Right hindlimb (tissue), 1 donor: ENCODE results near the gene TFAP2E.
"Not testable (repeated sequence)": the region's sequence is repeated elsewhere in the genome, so short reads cannot be mapped to it uniquely, and the experiment has no call there.

Source experiments
- DNase-seq: peaks from one replicate; pipeline ENCODE4 v3.0.0-alpha.2; 2018

TFAP2E gene

DNA sequence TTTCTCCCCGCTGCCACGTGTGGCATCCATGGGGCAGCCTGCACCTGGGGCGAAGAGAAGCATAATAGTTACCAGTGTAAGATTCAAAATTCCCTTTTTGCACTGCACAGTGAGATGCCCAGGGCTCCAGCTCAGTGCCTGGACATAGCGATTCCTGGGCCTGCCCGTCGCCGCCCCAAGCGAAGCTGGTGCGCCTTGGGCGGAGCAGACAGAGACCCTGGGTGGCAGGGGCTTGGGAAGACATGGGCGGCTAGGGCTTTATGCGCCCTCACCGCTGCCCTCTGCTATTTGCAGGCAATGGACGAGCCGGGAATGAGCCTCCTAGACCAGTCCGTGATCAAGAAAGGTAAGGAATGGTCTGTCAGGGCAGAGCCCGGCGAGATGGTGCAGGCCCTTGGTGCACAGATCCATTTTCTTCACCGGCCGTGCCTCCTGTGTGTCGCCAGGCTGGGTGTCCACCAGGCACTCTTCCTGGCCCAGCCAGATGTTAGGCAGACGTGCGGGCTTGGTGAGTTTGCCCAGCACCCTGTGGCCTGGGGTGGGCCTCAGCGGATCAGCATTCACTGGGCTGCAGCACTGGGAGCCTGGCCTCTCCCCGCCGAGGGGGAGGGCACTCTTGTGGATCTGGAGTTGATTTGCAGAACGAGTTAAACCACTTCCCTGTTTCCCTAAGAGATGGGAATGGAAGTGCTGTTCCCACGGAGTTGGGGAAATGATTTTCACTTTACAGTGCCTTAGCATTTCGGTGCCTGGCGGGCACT is 1.7 kb downstream of the TFAP2E start:
- no peak for DNase-seq

DNA sequence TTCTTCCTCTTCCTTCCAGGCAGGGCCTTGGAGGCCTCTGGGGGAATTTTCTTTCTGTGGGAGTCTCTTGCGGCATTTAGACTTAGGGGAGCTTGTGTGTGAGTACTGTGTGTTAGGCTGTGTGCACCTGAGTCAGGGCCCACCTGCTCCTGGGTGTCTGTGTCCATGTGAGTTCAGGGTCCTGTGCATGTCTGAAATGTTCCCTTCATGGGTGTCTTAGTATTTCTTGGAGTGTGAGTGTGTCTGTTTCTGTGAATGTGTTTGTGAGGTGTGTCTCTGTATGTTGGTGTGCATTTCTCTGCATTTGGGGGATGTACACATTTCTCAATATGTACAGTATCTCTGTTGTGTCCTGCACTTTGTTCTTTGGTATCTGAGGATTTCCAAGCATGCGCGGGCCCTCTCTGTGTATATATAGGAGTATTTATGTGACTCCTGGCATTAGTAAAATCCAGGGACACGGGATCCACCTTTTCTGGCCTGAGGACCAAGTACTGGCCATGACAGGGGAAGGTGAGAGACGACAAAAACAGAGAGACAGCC is 2.4 kb downstream of the TFAP2E start:
- peak; percentile 7 for DNase-seq

DNA sequence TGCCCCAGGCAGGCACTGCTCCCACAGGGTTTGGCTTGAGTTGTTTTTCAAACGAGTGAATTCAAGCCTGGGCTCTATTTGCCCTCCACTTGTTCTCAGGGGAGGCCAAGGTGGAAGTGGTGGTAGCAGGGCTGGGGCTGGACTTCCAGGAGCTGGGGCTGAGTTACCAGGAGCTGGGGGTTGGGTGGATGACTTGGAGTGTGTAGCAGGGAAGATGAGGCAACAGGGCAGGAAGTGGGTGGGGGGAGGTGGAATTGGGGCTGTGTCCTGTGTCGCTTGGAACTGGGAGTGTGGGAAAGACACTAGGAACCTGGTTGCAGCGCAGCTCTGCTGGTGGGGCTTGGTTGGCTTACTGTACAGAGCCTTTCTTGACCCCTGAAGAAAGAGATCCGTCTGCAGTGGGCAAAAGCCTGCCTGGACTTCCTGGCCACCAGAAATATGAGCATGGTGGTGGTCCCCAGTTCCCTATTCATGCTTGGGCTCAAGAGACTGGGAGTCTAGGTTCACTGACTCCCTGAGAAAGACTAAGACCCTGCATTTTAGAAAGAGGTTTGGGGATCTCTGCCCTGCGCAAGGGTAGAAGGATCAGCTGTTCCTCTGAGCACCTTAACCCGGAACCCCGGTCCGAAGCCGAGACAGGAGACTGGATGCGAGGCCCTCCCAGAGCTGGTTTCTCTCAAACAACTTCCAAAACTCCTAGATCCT is 3.1 kb downstream of the TFAP2E start:
- peak; percentile 18 for DNase-seq

DNA sequence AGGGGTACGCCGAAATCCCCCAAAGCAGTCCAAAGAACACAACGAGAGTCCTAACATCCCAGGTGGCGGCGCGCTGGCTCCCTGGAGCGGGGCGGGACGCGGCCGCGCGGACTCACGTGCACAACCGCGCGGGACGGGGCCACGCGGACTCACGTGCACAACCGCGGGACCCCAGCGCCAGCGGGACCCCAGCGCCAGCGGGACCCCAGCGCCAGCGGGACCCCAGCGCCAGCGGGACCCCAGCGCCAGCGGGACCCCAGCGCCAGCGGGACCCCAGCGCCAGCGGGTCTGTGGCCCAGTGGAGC is 3.6 kb downstream of the TFAP2E start:
- DNase-seq = not testable (repeated sequence)

DNA sequence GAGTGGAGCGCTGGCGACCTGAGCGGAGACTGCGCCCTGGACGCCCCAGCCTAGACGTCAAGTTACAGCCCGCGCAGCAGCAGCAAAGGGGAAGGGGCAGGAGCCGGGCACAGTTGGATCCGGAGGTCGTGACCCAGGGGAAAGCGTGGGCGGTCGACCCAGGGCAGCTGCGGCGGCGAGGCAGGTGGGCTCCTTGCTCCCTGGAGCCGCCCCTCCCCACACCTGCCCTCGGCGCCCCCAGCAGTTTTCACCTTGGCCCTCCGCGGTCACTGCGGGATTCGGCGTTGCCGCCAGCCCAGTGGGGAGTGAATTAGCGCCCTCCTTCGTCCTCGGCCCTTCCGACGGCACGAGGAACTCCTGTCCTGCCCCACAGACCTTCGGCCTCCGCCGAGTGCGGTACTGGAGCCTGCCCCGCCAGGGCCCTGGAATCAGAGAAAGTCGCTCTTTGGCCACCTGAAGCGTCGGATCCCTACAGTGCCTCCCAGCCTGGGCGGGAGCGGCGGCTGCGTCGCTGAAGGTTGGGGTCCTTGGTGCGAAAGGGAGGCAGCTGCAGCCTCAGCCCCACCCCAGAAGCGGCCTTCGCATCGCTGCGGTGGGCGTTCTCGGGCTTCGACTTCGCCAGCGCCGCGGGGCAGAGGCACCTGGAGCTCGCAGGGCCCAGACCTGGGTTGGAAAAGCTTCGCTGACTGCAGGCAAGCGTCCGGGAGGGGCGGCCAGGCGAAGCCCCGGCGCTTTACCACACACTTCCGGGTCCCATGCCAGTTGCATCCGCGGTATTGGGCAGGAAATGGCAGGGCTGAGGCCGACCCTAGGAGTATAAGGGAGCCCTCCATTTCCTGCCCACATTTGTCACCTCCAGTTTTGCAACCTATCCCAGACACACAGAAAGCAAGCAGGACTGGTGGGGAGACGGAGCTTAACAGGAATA is 4.2 kb downstream of the TFAP2E start:
- DNase-seq = peak; percentile 43

DNA sequence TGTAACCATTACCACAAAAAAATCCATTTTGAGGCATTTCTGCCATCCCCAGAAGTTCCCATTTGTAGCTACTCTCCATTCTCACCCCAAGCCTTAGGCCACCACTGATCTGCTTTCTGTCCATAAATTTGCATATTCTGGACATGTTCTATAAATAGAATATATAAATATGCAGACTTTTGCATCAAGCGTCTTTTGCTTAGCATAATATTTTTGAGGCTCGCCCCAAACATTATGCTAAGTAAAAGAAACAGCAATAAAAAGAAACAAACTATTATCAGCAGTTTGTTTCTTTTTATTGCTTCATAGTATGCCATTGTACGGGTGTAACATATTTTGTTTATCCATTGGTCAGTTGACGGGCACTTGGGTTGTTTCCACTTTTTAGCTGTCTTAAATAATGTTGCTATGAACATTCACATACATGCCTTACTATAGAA is 7.9 kb downstream of the TFAP2E start:
- DNase-seq = no peak

DNA sequence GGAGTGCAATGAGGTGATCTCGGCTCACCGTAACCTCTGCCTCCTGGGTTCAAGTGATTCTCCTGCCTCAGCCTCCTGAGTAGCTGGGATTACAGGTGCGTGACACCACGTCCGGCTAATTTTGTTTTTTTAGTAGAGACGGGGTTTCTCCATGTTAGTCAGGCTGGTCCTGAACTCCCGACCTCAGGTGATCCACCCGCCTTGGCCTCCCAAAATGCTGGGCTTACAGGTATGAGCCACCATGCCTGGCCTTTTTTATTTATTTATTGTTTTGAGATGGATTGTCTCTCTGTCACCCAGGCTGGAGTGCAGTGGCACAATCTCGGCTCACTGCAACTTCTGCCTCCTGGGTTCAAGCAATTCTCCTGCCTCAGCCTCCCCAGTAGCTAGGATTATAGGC is 8.5 kb downstream of the TFAP2E start:
- DNase-seq = not testable (repeated sequence)

DNA sequence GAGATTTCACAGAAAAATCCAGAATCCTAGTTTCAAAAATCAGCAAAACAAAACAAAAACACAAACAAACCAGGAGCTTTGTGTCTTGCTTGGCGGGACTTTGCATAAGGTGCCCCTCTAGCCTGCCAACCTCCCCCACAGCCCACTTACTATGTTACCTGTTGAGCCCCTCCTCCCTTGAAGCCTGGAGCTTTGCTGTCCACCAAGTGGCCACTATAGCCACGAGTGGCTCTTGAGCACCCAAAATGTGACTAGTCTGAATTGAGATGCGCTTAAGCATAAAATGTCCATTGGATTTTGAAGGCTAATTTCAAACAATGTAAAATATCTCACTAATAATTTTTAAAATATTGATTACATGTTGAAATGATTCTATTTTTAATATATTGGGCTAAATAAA is 12.2 kb downstream of the TFAP2E start:
- no peak for DNase-seq

DNA sequence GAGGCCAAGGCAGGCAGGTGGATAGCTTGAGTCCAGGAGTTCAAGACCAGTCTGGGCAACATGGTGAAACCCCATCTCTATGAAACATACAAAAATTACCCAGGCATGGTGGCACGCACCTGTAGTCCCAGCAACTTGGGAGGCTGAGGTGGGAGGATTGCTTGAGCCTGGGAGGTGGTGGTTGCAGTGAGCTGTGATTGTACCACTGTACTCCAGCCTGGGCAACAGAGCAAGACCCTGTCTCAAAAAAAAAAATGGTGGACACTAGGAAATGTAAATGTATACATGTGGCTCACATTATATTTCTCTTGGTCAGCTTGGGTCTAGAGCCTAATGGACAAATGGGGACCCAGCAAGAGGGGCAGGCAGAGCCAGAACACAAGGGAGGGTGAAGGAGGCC is 12.7 kb downstream of the TFAP2E start:
- not testable (repeated sequence) for DNase-seq

DNA sequence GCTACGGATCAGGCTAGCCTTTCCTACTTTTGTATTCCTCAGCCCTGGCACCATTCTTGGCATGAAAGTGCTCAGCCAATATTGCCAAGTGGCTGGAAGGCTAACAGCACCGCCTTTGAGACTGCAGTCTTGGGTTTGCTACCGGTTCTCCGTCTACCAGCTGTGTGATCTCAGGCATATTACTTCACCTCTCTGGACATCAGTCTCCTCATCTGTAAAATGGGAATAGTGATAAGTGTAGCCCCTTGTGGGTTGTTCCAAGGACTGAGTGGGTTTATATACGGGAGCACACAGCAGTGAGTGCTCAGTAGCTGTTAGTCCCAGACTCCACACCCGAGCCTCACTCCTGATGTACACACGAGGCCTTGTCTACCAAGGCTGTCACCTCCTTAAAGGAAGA is 13.7 kb downstream of the TFAP2E start:
- DNase-seq = no peak

DNA sequence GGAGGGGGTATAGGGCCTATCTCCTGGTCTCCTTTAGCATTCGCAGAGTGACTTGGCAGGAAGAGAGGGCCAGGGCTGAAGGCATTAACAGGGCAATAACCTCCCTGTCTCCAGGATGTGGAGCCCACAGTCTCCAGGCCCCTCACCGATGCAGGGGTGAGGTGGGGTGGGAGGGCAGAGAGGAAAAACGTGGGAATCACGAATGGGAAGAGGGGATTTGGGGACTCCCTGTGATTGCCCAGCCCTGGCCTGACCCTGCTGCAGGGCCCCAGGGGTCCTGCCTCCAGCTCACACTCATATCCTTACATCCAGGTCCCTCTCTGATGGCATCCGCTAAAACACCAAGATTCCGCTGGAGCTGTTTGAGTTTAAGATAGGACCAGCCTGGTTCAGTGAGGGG is 14.6 kb downstream of the TFAP2E start:
- DNase-seq = no peak

DNA sequence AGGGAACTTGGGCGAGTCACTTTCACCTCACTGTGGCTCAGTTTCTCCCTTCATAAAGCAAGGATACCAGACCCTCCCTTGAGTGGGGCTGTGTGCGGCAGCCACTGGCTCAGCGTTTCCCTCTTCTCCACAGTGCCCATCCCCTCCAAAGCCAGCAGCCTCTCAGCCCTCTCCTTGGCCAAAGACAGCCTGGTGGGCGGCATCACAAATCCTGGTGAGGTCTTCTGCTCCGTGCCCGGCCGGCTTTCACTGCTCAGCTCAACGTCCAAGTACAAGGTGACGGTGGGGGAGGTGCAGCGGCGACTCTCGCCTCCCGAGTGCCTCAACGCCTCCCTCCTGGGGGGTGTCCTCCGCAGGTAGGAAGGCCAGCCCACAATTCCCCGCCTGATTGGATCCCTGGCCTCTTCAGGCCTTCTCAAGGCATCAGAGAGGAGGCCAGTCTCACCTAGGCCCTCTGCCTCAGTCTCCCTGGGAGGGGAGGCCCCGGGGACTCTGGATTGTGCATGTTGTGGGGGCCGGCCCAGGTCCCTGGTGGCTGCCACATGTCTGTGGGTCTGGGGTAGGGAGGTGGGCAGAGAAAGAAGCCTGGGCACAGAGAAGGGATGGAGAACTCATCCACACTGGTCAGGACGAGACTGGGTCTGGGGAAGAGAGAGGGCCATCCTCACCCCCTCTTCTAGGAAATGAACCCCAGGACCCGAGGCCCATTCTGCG is 15.2 kb downstream of the TFAP2E start:
- no peak for DNase-seq

DNA sequence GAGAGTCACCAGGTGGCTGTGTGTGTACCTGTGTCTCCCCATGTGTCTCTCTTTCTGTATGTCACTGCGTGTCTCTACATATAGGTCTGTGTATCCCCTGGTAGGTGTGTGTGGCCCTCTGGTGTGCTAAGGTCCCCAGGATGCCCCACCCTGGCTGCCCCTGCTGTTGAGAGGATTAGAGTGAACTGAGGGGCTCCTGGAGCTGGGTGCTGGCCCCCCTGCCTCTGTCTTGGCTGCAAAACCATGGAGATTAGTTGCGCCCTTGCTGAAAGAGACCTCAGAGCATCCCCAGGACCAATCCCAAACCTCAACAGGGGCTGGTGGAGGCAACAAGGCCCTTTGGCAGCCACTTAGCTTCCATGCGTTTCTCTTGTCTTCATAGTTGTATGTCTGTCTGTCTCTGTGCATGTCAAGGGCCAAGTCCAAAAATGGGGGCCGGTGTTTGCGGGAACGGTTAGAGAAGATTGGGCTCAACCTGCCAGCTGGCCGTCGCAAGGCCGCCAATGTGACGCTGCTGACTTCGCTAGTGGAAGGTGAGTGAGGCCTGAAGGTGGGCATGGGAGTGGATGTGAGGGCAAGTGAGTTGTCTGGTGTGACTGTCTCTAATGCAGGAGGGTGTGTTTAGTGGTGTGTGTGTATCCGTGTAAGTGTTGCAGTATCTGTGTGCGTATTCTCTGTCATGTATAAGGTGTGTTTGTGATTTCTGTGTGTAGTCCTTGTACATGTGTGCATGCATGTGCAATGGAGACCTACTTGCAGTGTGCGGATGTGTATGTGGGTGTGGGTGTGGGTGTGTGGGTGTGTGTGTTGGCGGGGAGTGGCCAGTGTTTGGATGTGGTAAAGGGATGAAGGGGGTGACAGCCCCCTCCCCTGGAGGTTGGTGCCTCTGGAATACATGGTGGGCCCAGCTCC is 16.7 kb downstream of the TFAP2E start:
- DNase-seq = no peak

DNA sequence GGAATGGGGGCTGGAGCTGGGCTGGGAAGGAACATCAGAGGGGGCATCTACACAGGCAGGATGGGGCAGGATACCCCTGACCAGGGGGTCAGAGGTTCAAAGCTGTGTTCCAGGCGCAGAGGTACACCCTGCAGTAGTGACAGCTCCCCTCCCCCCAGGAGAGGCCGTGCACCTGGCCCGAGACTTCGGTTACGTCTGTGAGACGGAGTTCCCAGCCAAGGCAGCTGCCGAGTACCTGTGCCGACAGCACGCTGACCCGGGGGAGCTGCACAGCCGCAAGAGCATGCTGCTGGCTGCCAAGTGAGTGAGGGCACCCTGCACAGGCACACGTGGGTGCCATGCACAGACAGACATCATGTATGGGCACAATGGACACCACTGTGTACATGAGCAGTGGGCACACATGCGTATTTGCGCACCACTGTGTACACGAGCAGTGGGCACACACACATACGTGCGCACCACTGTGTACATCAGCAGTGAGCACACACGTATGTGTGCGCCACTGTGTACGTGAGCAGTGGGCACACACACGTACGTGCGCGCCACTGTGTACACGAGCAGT is 17.4 kb downstream of the TFAP2E start:
- no peak for DNase-seq

DNA sequence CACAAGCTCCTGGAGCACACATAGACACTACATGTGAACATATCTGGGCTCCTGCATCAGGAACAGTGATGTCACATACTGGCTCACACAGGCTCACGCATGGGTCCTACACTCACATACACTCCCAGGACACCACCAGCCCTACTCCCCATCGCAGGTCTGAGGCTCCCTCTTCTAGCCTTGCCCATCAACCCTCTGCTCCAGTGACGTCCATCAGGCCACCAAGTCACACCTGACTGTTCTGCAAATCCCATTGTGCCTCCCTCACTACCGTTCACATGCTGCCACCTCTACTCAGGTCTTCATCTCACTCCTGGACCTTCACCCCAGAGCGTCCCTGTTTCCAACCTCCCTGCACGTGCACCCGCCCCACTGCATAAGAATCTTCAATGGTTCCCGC is 18.1 kb downstream of the TFAP2E start:
- no peak for DNase-seq

DNA sequence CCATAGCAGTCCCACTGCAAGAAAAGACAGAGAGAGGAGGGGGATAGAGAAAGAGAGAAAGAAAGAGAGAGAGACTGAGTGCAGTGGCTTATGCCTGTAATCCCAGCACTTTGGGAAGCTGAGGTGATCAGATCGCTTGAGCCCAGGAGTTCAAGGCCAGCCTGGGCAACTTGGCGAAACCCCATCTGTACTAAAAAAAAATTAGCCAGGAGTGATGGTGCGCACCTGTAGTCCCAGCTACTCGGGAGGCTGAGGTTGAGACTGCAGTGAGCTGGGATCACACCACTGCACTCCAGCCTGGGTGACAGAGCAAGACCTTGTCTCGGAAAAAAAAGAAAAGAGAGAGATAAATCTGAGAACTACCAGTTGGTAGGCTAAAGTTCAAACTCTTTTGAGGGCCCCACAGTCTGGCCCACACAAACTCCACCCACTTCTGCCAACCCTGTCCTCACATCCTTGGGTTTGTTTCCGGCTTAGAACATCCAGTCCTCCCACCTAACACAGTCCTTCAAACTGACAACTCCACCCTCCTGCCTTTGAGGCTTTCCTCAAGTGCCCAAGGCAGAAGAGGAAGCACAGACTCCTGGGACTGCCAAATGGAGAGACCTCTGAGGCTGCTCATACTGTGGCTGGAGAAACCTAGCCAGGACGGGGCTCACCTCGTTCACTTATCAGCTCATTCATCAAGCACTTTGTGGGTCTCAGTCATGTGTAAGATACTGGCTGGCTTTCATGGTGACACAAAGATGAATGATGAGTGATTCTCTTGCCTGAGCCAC is 20.1 kb downstream of the TFAP2E start:
- DNase-seq = no peak

DNA sequence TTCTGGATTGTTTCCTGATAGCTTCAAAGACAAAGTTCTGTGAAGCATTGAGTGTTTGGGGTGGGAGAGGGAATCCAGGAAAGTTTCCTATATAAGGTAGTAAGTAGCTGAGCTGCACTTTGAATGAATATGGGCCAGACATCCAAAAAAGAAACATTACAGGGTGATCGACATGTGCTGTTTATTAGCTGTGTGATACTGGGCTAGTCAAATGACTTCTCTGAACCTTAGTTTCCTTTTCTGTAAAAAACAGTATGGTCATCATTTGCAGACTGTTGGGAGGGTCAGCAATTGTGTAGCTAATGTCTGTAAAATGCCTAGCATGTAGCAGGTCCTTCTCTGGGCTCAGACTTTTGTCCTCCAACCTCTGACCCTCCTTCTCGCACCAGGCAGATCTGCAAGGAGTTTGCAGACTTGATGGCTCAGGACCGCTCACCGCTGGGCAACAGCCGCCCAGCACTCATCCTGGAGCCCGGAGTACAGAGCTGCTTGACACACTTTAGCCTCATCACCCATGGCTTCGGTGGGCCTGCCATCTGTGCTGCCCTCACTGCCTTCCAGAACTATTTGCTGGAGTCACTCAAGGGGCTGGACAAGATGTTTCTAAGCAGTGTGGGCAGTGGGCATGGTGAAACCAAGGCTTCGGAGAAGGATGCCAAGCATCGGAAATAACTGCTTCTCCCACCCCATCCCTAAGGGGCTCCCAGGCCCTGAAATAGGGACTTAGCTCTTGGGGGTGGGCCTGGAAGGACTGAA is 21.1 kb downstream of the TFAP2E start:
- DNase-seq = no peak

DNA sequence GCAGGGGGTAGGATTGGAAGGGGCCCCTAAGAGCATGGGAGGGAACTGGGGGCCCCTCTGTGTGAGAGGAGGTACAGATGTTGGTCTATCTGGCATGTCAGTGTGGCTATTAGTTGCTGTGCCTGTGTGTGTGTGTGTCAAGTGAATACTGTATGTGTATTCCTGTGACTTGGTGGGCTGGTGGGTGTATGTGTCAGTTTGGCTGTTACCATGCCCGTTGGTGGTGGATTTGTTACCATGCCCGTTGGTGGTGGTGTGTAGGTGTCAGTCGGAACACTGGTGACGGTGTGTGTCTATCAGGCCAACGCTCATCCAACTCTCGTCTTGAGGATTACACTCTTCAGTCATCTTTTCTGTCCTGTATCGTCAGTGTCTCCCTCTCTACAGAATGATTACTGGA is 22.6 kb downstream of the TFAP2E start:
- no peak for DNase-seq

DNA sequence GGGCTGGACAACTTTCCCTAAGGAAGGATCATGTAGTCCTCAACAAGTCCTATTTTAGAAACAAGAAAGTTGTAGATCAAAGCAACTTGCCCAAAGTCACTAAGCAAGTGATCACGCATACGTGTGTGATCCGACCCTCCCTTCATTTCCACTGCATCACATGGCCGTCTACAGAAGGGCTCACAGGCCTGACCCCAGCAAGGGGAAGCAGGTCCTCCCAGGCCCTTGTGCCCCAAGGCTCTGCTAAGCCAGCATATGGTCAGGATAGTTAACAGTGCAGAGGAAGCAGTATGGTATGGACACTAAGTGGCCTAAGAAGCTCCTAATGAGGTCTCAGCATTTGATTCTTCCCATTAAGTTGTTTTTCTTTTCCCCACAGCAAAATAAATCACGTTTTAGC is 24.8 kb downstream of the TFAP2E start:
- no peak for DNase-seq

DNA sequence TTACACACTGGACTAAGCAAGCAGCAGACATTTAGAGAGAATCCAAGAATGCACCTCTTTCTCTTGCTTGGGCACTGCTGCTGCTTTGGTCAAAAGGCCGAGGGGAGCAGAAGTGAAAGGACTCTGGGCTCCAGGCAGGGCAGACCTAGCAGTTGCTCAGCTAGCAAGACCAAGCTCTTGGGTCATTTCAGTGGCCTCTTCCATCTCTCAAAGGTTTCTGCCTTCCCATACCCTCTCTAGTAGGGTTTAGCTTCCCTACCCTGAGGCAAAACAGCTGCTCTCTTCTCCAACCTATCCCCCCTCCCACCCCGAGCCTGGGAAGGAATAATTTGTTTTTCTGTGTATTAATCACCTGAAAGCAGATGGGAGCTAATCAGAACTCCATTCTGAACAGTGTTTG is 25.8 kb downstream of the TFAP2E start:
- DNase-seq = no peak
